ENCODE results near the gene KCNMA1.
"Not testable (repeated sequence)": the region's sequence is repeated elsewhere in the genome, so short reads cannot be mapped to it uniquely, and the experiment has no call there.

KCNMA1 gene

GRCh38 chr10:77392851-77393250 is 244.8 kb downstream of the KCNMA1 start:
- no peak for DNase-seq (ENCODE audit: low spot score)

GRCh38 chr10:77392236-77392721 is 245.3 kb downstream of the KCNMA1 start:
- DNase-seq (ENCODE audit: low spot score), result no peak

DNA sequence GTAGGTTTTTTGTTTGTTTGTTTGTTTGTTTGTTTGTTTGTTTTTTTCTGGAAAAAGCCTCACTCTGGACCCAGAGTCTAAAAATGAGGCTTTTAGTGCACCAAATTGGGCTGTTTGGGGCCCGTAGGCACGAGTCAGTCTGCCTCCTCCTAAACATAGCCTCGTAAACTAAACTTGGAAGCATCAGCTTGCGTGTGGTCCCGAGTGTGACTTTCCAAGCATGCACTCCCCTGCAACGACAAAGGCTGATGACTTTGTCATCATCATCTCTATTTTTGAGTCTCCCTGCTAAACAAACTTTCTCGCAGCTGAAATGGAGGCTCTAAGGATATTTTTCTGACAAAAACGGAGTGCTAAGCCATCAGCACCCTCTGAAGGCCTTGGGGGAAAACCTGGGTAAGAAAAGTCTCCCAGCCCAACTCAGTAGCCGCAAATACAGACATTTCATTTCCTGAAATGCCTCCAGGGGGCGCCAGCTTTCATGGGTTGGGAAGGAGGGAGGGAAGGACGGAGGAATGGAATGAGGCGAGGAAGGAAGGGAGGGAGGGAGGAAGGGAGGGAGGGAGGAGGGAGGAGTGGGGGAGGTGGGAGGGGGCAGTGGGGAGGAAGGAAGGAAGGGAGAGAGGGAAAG is 245.9 kb downstream of the KCNMA1 start:
- DNase-seq (ENCODE audit: low spot score), result peak; percentile 74

DNA sequence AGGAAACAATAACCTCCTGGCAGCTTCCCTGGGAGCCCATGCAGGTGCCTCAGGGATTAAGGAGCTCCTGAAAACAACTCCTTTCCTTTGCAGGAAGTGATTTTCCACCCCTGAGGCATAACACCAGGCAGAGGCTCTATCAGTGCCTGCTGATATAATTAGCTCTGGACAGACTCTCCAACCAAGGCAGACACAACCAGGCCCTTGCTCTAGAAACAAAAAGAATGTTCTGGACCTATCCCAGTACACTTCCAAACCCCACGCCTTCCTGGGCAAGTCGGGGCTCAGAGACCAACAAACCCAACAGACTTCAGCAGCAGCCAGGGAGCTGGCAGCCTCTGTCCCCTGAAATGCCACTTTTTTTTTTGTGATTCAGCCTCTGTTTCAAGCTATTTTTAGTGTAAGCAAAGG is 247.1 kb downstream of the KCNMA1 start:
- DNase-seq (ENCODE audit: low spot score), result no peak

- no peak for DNase-seq (ENCODE audit: low spot score)
Measured at GRCh38 chr10:77388571-77389100, 249.0 kb downstream of the KCNMA1 start.

- not testable (repeated sequence) for DNase-seq (ENCODE audit: low spot score)
Measured at GRCh38 chr10:77387701-77388100, 249.9 kb downstream of the KCNMA1 start.

GRCh38 chr10:77387247-77387646 is 250.4 kb downstream of the KCNMA1 start:
- DNase-seq (ENCODE audit: low spot score), result no peak

GRCh38 chr10:77386838-77387237 is 250.8 kb downstream of the KCNMA1 start:
- no peak for DNase-seq (ENCODE audit: low spot score)

- DNase-seq (ENCODE audit: low spot score), result no peak
Measured at GRCh38 chr10:77386365-77386764, 251.2 kb downstream of the KCNMA1 start.

GRCh38 chr10:77385315-77385714 is 252.3 kb downstream of the KCNMA1 start:
- DNase-seq (ENCODE audit: low spot score), result no peak

DNA sequence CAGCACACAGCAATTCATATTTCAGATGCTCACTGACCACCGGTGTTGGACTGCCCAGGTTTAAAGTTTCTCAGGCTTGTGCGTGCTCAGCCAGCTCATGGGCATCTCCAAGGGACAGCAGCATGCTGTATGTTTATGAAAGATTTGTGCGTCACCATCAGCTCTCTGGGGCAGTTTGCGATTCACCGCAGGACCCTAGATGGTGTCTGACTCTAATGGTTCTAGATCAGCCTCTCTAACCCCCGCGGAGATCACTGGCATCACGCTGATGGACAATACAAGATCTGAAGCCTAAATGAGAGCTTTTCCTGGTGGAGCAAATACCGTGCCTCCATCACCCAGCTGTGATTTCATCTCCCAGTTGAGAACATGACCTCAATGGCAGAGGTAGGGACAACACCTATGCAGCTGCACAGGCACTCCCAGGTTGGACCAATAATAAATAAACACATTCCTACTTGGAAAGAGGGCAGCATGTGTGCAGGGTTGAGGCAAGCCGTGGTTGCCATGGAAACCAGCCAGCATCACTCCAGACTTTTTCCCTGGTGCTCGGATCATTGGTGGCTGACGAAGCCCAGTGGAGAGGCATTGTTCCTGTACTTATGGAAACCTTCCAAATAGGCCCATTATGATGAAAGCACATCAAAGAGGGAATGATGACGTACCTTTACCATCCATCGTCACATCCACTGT is 253.6 kb downstream of the KCNMA1 start:
- no peak for DNase-seq (ENCODE audit: low spot score)

DNA sequence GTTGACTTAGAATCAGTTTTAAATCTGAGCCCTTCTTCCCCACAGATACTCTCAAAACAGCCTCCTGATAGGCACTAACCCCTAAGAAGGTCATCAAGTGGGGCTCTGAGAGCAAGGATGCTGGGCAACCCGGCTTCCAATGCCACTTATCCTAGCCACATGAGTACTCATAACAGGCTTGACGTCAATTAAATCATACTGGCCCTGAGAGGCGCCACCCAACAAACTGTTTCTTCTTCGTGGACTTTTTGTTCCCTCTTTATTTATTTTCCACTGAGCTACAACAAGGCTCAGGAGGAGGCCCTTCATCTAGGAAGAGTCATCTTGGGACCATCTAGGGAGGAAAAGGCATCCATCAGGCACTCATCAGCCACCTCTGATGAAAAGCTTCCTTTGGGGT is 255.9 kb downstream of the KCNMA1 start:
- DNase-seq (ENCODE audit: low spot score), result no peak

DNA sequence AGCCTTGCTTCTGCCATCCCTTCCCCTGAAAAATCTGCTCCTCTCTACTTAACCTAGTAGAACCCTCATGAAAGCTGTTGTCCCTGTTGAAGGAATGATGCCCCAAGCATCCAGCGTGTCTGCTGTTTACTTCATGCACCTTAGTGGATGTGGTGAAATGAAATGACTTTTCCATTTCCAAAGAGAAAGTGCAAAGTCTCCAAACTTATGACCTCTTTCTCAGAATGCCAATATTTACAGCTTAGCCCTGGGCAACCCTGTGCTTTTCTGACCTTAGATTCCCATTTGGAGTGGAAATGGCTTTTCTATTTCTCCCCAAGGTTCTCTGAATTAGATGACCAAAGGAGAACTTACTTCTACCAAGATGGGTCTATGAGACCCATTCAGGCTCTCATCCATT is 256.9 kb downstream of the KCNMA1 start:
- no peak for DNase-seq (ENCODE audit: low spot score)

DNA sequence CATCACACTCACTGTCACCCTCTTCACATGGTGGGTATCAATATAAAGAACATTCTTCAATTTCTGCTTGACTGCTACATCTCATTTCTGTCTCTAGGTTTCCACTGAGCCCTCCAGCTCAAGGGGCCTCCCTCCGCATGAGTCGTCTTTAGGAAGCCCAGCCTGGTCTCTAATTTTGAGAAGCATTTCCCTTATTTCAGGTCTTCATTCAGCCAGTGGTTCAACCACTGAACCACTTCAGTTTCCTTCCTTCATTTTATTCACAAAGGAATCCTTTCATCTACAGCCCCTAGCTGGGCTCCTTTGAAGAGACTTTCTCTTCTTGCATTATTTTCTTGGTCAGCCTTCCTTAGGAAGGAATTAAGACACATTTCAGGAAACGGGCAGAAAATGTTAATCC is 257.4 kb downstream of the KCNMA1 start:
- DNase-seq (ENCODE audit: low spot score), result no peak

GRCh38 chr10:77378366-77379349 is 258.9 kb downstream of the KCNMA1 start:
- no peak for DNase-seq (ENCODE audit: low spot score)

GRCh38 chr10:77377678-77378352 is 259.8 kb downstream of the KCNMA1 start:
- no peak for DNase-seq (ENCODE audit: low spot score)

DNA sequence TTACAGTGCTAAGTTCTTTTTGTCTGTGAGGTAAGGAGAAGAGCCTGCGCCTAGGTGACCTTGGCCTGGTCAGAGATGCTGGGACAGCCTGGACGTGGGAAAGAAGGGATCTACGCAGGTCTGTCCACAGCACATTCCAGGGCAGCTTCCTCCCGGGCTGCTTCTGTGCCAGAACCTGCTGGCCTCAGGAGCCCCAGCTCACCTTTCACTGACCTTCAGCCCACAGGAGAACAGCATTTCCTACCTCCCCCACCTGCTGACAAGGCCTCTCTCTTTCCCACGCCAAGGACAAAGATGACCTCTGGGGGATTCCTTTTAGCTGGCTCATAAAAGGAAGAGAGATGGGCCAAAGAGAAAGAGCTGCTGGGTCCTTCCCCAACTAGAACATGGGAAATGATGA is 260.6 kb downstream of the KCNMA1 start:
- no peak for DNase-seq (ENCODE audit: low spot score)

DNA sequence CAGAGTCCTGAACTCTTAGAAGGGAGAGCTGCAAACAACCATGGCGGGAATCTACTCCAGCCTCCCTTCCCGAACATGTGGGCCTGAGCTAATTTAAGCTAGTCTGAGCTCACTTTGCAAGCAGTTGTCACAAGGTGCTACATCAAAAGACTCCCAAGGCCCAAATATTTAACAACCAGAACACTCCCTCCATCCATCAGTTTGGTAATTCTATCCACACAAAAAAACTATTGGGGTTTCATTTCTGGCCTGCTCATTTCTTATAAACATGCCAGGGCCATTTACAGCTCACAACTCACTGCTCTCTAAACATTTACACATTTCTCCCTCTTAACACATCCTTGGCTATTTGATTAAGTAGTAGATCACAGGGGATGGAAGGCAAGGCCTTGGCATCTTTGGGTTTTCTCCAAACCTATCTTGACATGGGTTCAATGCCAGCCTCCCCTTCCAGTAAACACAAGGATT is 263.4 kb downstream of the KCNMA1 start:
- DNase-seq (ENCODE audit: low spot score), result no peak

- no peak for DNase-seq (ENCODE audit: low spot score)
Measured at GRCh38 chr10:77371848-77372799, 265.5 kb downstream of the KCNMA1 start.

GRCh38 chr10:77371421-77371820 is 266.2 kb downstream of the KCNMA1 start:
- DNase-seq (ENCODE audit: low spot score), result no peak

Measured in pons (tissue), 1 donor.